NCI-H2107 treated with DMSO at 0.1 percent for 48 hours (cell line): ENCODE results near the gene VAMP1.
"Not testable (repeated sequence)": the region's sequence is repeated elsewhere in the genome, so short reads cannot be mapped to it uniquely, and the experiment has no call there.

Experiments used
- DNase-seq: peaks from one replicate; lab custom pipeline; 2025; ENCODE audit not compliant: unreplicated experiment; lab: John Stamatoyannopoulos, UW

VAMP1 gene

DNA sequence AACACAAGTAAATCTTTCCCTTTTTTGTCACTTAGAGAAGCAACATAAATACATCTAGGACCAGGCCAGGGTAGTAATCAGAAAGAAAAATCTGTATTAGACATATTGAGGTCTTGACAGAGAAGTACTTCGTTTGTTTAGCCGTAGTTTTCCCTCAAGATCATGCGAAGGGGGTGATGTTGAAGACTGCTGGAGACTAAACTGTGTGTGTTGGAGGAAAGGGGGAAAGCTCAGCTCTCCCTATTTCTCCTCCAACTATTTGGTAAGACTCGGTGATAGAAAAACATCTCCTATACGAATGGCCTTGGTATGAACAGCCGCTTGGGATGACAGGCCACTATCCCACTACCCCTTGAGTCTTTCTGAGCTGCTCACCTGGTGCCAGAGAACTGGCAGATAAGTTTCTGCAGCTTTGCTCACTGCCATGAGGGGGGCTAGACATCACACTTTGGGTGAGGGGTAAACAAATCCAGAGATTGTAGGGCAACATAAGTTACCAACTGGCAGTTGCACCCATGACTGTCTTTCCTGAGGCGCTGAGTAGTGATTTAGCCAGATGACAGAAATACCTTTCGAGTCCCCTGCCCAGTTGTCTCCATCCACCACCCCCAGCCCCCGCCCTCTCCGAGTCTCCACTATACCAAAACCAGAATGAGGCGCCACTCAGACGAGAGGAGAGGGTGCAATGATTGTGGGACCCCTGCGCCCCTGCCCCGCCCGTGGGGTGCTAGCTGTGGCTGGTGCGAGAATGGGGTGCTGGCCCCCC is 685 bp downstream of the VAMP1 start:
- no peak for DNase-seq

DNA sequence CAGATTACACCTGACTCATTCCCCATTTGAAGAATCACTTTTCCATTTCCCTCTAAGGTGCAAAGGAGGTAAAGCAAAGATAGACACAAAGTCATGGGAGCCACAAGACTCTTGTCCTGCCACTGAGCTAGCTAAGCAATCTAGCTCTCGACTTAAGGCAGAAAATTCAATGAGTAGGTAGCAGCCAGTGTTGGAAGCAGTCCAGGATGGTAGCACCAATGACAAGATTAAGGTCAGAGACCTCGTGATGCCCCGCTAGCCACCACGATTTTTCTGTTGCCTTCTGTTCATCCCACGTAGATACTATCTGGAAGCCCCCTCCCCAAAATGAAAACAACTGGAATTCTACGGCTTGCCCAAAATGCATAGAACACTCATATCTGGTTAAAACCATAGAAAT is 1.4 kb downstream of the VAMP1 start:
- no peak for DNase-seq

- DNase-seq, result no peak
Measured at GRCh38 chr12:6468283-6468575, 2.2 kb downstream of the VAMP1 start.

DNA sequence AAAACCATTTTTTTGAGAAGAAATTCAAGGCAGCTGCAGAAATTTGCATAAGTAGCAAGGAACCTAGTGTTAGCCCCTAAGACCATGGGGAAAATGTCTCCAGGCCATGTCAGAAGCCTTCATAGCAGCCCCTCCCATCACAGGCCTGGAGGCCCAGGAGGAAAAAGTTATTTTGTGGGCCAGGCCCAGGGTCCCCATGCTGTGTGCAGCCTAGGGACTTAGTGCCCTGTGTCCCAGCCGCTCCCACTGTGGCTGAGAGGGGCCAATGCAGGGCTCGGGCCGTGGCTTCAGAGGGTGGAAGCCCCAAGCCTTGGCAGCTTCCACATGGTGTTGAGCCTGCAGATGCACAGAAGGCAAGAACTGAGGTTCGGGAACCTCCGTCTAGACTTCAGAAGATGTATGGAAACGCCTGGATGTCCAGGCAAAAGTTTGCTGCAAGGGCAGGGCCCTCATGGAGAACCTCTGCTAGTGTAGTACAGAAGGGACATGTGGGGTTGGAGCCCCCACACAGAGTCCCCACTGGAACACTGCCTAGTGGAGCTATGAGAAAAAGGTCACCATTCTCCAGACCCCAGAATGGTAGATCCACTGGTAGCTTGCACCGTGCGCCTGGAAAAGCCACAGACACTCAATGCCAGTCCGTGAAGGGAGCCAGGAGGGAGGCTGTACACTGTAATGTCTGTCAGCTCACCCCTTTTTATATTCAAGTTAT is 2.8 kb downstream of the VAMP1 start:
- DNase-seq, result not testable (repeated sequence)

DNA sequence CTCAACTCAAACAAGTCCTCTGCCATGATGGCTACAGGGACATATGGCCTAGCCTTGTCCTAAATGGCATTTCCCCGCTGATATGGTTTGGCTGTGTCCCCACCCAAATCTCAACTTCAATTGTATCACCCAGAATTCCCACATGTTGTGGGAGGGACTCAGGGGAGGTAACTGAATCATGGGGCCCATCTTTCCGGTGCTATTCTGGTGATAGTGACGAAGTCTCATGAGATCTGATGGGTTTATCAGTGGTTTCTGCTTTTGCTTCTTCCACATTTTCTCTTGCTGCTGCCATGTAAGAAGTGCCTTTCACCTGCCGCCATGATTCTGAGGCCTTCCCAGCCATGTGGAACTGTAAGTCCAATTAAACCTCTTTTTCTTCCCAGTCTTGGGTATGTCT is 3.7 kb downstream of the VAMP1 start:
- not testable (repeated sequence) for DNase-seq

GRCh38 chr12:6466184-6466573 is 4.3 kb downstream of the VAMP1 start:
- DNase-seq, result no peak

- peak; percentile 77 for DNase-seq
Measured at GRCh38 chr12:6465467-6466183, 4.9 kb downstream of the VAMP1 start.

GRCh38 chr12:6464531-6464930 is 5.9 kb downstream of the VAMP1 start:
- DNase-seq, result no peak

GRCh38 chr12:6463858-6464257 is 6.6 kb downstream of the VAMP1 start:
- no peak for DNase-seq

DNA sequence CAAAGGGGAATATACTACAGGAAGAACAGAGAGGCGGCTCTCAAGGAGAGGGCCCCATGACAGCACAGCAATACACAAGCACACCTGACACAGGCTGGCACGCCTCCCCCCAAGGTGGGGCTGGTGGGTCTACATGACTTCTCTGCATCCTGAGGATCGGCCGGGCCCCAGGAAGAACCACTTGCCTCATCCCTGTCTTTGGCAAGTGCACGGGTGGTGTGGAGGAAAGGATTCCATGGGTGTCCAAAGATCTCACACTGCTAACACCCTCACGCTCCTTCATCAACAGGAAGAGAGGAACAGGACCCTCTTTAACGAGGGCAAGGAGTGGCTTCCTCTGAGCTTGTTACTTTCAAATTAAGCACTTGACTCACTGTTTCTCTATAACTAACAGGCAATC is 7.3 kb downstream of the VAMP1 start:
- DNase-seq, result no peak

DNA sequence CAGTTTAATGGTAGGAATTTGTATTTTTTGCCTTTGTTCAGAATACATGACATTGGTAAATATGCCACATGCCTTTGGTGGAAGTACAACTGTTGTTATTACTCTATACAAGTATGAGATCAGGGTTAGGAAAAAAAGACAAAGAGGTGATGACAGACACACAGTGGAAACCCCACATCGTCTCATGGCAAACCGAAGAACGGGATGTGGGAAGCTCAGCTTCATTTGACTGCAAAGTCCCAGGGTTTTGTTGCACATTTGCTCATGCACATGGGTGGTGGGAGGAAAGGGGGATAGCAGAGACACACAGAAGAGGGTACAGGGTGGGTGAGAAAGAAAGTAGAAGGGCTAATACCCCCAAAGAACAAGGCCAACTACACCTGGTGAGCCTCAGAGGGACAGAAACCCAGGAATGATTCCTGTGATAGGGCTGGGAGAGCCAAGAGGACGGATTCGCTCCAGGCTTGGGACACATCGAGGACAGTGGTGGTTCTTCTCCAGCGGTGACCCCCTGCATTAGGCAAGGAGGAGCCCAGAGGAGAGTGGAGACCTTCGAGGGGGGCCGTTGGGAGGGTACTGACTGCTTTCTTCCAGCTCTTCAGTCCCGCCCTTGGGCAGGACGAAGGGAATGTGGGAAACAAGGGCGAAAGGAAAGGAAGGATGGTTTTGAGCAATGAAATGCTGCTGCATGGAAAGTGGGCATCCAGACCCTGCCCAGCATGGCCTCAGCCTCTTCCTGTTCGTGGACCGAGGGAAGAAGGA is 8.1 kb downstream of the VAMP1 start:
- DNase-seq, result no peak

- DNase-seq, result no peak
Measured at GRCh38 chr12:6461401-6462233, 8.9 kb downstream of the VAMP1 start.

GRCh38 chr12:6460751-6461371 is 9.6 kb downstream of the VAMP1 start:
- no peak for DNase-seq

GRCh38 chr12:6459004-6459337 is 11.5 kb downstream of the VAMP1 start:
- peak; percentile 97 for DNase-seq

DNA sequence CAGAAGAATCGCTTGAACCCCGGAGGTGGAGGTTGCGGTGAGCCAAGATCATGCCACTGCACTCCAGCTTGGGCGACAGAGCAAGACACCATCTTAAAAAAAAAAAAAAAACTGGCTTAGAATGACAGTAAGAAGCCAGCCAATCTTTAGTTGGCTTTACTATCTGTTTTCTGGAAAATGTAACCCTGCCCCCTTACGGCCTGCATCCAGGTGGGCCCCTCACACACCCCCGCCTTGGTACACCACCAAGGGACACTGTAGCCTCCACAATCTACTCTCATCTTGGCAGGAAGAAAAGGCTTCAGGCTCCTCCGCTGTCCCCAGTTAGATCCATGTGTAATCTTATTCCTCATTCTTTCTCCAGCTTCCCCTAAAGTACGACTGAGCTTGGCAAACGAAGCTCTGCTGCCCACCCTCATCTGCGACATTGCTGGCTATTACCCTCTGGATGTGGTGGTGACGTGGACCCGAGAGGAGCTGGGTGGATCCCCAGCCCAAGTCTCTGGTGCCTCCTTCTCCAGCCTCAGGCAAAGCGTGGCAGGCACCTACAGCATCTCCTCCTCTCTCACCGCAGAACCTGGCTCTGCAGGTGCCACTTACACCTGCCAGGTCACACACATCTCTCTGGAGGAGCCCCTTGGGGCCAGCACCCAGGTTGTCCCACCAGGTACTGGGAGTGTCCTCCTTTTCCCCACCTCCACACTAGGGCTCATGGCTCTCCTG is 12.0 kb downstream of the VAMP1 start:
- peak; percentile 97 for DNase-seq

DNA sequence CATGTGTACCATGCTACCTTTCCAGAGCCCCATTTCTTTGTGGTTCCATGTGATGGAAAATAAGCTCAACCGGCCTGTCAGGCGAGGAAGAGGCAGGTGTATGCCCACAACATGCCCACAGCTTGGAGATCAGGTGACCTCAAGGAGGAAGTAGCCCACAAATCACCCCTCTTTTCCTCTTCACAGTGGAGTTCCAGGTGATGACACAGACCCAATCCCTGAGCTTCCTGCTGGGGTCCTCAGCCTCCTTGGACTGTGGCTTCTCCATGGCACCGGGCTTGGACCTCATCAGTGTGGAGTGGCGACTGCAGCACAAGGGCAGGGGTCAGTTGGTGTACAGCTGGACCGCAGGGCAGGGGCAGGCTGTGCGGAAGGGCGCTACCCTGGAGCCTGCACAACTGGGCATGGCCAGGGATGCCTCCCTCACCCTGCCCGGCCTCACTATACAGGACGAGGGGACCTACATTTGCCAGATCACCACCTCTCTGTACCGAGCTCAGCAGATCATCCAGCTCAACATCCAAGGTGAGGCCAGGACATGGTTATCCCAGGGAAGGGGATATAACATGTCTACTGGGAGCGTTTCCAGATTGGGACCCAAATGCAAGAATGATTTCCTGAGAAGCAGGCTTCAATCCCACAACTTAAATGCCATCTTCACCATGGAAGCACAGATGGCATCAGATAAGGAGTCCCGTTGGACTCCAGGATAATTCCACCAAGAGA is 13.1 kb downstream of the VAMP1 start:
- DNase-seq, result no peak

GRCh38 chr12:6452944-6453630 is 17.4 kb downstream of the VAMP1 start:
- no peak for DNase-seq

- peak; percentile 42 for DNase-seq
Measured at GRCh38 chr12:6452245-6452943, 18.1 kb downstream of the VAMP1 start.
